Lower leg skin (tissue), 4 donors: ENCODE results near the gene FGF11. TPM values are rescaled to one million over a fixed set of nuclear protein-coding genes. Genes with fewer than 3 reads are reported as not detected.

Source experiments
- DNase-seq, 2 donors: peaks; one replicate each; pipeline ENCODE4 v3.0.0-alpha.2; 2019; ENCODE audit warnings: low spot score in 2 of 2
- H3K4me3 ChIP-seq: fragments of 200-600 bp; sonication (generic); 2 replicates; pipeline ENCODE4 v1.5.1; 2017; ENCODE audit warnings: mild to moderate bottlenecking, low read depth; ENCODE audit not compliant: poor library complexity, severe bottlenecking
- POLR2A ChIP-seq, 2 donors: fragments of 450-650 bp; IDR thresholded peaks; one replicate each; pipeline ENCODE4 v1.6.1; 2016 to 2017; ENCODE audit warnings: antibody characterized with exemption in 2 of 2, mild to moderate bottlenecking in 1 of 2, moderate library complexity in 1 of 2
- WGBS, 2 donors: methylation state at CpG; one replicate each; pipeline ENCODE4 v1.1.5; 2018; 5-methylcytosine and 5-hydroxymethylcytosine counted together
- intact Hi-C: fragments of 100-400 bp; cut with DNase I; formaldehyde crosslinking; loops from one replicate; pipeline ENCODE4 v1.15.0; 2023; ENCODE audit warnings: low total_unique reads
- total RNA-seq, 4 donors: library from RNA; depleted of rRNA; stranded (reverse); fragments of >200 nt; gene quantifications; one replicate each; pipeline ENCODE4 v1.1.0, GENCODE V29; 2016
- TF ChIP-seq, protein P1 (sequence below), 3 donors: fragments of 450-650 bp; IDR thresholded peaks; one replicate each; pipeline ENCODE4 v1.5.1; 2016; ENCODE audit warnings: antibody characterized with exemption in 3 of 3, mild to moderate bottlenecking in 3 of 3, moderate library complexity in 2 of 3

The FGF11 gene
- total RNA-seq, 4 donors from 2014 or later = 12.5 to 15.0 (median 13.9) TPM

DNA sequence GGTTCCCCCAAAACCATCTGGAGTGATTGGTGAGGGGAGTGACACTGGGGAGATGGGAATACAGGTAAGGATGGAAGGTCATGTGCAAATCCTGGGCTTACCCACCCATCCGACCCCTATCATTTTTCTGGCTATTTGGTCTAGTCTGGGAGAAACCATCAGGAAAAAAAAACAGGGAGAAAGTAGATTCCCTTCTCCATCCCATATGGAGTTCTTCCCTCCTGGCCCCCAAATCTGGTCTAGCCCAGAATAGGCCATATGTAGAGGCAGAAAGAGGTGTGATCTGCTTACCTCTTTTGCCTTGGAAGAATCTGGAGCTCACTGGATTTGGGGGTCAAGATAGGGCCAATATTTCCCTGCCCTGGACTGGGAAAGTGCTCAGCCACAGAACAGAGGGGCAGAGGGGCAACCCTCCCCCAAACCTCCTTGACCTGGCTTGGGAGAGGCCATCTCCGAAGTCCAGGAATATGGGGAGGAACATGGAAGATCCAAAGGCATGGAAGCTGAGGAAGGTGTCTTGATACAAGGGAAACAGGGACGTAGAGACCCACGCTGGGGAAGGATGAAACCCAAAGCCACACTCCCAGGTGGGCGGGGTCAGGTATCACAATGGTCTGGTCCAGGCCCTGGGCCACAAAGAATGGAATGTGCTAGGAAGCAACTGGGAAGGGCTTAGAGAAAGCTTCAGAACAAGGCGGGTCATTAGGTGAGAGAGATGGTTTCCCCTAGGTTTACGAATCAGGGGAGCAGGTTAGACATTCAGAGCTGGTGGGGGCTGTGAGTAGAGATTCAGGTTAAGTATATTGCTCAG, 21.7 kb downstream of the FGF11 start:
- no peak overlapping the region for H3K4me3 ChIP-seq
- no peak for DNase-seq
- WGBS, 2 donors = 93 to 98% methylated on average over 7 of the region's 7 CpGs
- TF ChIP-seq, protein P1, sequence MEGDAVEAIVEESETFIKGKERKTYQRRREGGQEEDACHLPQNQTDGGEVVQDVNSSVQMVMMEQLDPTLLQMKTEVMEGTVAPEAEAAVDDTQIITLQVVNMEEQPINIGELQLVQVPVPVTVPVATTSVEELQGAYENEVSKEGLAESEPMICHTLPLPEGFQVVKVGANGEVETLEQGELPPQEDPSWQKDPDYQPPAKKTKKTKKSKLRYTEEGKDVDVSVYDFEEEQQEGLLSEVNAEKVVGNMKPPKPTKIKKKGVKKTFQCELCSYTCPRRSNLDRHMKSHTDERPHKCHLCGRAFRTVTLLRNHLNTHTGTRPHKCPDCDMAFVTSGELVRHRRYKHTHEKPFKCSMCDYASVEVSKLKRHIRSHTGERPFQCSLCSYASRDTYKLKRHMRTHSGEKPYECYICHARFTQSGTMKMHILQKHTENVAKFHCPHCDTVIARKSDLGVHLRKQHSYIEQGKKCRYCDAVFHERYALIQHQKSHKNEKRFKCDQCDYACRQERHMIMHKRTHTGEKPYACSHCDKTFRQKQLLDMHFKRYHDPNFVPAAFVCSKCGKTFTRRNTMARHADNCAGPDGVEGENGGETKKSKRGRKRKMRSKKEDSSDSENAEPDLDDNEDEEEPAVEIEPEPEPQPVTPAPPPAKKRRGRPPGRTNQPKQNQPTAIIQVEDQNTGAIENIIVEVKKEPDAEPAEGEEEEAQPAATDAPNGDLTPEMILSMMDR (IDR thresholded peaks at IDR 0.05) = no peak
- TF ChIP-seq POLR2A (IDR thresholded peaks at IDR 0.05) = no peak
- intact Hi-C loops = no loop called here

DNA sequence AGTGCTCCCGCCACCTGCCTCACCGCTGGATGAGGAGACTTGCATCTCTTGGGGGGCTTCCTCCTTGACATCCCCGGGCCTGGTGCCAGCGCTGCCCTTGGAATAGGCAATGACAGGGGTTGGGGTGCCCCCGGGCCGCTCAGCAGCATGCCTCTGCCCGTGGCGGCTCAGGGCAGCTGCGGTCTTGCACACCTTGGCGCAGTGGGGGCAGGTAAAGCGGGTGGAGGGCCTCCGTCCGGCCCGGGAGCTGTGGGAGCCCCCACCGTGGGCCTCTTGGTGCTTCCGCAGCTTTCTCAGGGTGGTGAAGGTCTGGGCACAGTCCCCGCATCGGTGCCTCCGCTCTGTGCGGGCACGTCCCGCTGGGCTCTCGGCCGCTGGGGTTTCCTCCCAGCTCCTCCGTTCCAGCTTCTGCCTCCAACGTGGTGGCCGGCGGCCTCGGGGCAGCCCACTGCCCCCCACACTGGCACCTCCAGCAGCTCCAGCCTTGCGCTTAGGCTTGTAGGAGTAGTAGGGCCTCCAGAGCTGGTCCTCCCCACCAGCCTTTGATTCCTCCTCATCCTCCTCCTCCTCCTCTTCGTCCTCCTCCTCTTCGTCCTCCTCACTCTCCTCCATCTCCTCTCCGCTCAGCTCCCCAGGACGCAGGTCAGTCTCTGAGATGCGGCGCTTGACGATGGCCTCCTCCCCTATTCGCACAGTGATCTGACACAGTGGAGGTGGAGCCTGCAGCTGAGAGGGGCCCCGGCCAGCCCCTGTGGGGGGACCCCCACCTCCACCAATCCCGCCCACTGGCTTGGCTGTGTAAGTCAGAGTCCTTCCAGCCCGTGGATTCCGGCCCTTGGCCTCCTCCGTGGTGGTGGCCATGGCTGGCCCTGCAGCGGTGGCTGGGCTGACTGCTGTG, 23.4 kb downstream of the FGF11 start:
- 84 to 87% methylated on average over 21 to 31 of the region's 44 CpGs for WGBS, 2 donors
- intact Hi-C loops = no loop called here
- no peak overlapping the region for H3K4me3 ChIP-seq
- TF ChIP-seq POLR2A (IDR thresholded peaks at IDR 0.05) = no peak
- TF ChIP-seq, protein P1 (IDR thresholded peaks at IDR 0.05) = no peak
- no peak for DNase-seq

DNA sequence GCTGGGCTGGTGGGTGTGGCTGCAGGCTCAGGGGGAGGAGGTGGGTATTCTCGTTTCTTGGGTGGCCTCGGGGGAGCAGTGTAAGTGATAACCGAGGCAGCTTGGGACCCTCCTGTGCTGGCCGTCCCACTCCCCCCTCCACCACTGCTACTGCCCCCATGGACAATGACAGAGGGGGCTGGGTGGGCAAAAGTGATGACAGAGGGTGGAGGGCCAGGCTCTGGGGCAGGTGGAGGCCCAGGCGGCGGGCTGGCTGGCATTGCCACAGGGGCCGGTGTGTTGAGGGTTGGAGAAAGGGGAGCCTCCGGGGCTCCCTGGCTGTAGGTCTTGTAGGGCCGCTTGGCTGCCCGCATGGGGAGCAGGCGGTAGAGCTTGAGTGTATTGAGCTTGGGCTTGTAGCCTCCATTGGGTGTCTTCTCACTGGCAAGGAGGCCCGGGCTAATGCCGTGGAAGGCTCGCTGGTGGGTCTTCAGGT, 24.1 kb downstream of the FGF11 start:
- no peak overlapping the region for H3K4me3 ChIP-seq
- no peak for DNase-seq
- TF ChIP-seq, protein P1 (IDR thresholded peaks at IDR 0.05) = no peak
- TF ChIP-seq POLR2A (IDR thresholded peaks at IDR 0.05) = no peak
- intact Hi-C loops = no loop called here
- WGBS, 2 donors = 86 to 87% methylated on average over 12 to 14 of the region's 14 CpGs

DNA sequence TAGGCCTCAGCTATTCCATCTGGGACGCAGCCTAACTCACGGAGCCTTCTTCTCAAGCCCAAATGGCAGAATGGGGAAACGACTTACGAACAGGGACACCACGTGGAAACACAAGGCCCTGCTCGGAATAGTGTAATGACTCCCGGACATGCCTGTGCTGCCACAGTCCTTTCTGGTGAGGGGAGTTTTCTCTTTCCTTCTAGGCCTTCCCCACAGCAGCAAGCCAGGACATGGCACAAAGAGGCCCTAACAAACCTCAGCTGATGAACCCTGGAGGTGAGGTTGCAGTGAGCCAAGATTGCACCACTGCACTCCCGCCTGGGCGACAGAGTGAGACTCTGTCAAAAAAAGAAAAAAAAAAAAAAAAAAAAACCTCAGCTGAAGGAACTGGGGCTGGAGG, 24.8 kb downstream of the FGF11 start:
- intact Hi-C loops = no loop called here
- DNase-seq = no peak
- H3K4me3 ChIP-seq = no peak overlapping the region
- 41 to 56% methylated on average over 9 of the region's 9 CpGs for WGBS, 2 donors
- no peak for TF ChIP-seq POLR2A (IDR thresholded peaks at IDR 0.05)
- TF ChIP-seq, protein P1 (IDR thresholded peaks at IDR 0.05) = no peak

DNA sequence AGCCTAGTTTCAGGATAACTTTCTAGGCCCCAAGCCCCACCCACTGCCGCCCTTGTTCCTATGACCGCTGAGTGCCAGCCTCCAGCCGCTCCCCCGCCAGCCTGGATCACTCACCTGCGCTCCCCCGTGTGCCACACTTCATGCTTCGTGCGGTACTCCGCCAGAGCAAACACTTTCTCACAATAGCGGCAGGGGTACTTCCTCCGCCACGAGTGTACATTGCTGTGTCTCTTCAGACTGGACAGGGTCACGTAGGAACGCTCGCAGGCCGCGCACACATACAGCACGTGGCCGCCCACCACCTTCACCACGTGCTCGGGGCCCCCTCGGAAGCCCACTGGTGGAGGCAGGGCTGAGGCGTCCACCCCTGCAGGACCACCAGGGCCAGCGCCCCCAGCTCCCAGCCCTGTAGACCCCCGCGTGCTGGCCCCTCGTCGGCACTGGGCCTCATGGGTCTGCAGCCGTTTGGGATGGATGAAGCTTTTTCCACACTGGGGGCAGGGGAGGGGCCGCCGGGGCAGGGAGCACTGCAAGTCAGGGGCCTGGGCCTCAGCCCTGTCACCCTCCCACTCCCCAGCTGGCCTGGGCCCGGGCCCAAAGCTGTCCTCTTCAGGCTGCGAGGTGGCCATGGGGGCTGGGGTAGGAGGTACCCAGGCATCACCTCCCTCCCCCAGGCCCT, 26.4 kb downstream of the FGF11 start:
- no peak overlapping the region for H3K4me3 ChIP-seq
- intact Hi-C loops = no loop called here
- no peak for DNase-seq
- 89 to 94% methylated on average over 28 to 33 of the region's 33 CpGs for WGBS, 2 donors
- TF ChIP-seq, protein P1 (IDR thresholded peaks at IDR 0.05) = no peak
- no peak for TF ChIP-seq POLR2A (IDR thresholded peaks at IDR 0.05)
